HG02970 (cell line): ENCODE results near the gene FREY1.
A peak's percentile ranks its signal among the peaks of the same experiment; 100 is the strongest.

ENCODE experiments used
- ATAC-seq: cut with Tn5 transposase; IDR thresholded peaks from one replicate; pipeline ENCODE4 v1.9.1; 2021; ENCODE audit warnings: mild to moderate bottlenecking, moderate library complexity, moderate number of reproducible peaks; ENCODE audit not compliant: unreplicated experiment, low FRiP score

Gene FREY1, protein sequence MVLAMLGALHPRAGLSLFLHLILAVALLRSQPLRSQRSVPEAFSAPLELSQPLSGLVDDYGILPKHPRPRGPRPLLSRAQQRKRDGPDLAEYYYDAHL

DNA sequence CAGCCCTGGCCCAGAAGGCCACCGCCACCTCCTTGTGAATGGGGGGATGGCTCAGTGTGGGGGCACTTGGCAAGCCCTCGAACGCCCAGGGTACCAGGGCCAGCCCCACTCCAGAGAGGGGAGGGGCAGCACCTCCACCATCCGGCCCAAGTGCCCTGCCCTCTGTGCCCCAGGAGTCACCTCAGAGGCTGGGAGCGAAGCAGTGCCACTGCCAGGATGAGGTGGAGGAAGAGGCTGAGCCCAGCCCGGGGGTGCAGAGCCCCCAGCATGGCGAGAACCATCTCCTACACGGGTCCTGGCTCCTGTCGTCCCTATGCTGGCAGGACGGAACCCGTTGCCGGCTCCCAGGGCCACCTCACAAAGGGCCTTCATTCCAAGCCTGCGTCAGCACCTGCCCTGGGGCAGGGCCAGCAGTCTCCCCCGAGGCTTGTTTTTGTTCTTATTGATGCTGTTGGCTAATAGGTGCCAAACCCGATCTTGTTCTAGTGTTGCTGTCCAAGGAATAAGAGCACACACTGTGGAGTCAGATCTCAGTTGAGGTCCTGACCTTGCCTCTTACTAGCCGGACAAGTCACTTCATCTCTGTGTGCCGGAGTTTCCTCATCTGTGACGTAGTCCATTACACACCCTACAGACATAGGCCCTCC lies at the start of gene FREY1:
Gene FREY1, minus strand, starts transcription at position 307 of the 647 bp plus-strand sequence. Its CDS starts 26 bp downstream, at position 281.
- no peak for ATAC-seq

DNA sequence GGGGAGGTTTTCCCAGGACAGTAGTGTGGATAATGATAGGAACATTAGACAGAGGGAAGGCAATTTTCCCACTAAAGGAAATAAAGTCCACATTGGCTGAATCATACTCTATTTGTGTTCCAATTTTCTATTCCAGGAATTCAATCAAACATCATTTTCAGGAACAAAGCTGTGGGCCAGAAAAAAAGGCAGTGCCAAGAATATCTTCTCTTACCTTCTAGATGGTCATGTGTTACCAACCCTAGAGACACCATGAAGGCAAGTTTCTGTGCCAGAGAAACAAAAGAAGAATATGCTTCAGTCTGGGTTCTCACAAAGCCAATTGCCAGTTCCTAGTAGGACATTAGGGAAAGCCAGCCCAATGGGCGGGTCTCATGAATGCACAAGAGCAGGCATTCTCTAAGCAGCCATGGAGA lies 42.9 kb upstream of the FREY1 start:
- ATAC-seq = no peak

DNA sequence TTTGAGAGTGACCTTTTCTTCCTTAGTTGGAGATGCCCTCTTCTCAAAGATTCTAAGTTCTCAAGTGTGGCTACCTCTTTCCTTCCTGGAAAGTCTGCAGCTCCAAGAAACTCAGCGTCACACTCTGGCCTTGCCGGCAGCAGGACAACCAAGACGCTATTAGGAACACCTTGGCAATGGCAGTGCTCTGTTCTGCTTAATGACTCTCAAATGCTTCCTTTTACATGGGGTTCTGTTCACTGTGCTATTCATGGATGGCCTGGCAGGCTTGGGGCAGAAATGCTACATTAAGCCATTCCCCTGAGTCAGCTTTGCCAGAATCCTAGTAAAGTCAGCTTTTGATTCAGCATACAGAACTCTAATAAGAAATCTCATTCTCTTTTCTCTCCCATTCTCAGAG lies 41.3 kb upstream of the FREY1 start:
- ATAC-seq = no peak

DNA sequence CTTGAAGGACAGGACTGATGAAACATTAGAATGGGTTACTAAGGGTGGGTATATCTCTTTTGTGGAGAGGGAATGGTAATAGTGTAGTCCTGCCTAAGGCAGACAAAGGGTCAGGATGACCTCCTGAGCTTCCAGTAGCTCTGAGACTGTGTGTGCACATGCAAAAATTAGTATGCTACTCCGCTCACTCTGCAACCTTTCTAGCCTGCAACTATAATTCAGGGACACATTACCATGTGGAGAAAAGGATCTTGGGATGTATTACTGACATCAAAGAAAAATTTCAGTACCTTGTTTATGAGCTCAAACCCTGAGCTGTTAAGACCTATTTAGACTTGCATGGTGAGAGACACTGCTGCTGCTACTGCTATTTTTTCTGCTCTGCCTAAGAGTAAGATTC lies 40.8 kb upstream of the FREY1 start:
- no peak for ATAC-seq

DNA sequence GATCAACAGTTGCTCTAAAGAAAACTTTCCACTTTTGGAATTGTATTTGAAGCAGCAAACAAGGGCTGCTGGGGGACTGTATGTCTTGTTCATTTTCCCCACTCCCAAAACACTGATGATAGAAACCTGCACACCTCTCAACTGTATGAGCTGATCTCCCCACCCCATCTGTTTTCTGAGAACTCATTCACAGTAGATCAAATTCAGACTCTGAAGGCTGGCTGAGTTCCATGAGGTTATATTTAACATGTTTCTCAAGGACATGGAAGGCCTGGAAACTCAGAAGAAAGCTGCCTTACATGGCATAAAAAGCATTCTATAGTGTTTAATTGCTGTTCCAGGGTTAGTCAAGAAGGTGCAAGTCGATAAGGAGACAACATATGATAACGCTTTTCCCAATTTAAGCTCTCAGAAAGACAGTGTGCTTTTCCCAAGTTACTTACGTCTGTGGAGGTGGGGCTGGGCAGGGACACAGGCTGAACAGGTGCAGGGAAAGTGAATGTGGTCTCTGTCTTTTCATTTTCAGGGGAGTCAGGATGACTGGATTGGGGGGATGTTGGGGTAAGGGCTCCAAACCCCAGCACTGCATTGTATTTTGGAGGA lies 38.4 kb upstream of the FREY1 start:
- no peak for ATAC-seq

DNA sequence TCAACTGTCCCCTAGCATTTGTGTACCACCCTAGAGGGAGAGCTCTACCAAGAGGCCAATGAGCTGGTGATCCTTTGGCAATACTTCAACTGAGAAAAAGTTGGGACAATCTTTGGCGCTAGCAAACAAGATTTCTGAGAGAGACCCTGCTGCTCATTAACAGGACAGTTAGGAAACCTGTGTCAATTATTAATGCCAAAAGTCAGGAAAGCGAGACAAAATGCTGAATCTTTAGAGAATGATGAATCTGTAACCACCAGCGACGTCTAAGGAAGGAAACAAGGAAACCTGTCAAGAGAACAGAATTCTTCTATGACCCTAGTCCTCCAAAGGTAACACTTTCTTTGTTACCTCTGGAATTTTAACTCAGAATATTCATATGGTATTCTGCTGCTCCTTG lies 35.3 kb upstream of the FREY1 start:
- no peak for ATAC-seq

DNA sequence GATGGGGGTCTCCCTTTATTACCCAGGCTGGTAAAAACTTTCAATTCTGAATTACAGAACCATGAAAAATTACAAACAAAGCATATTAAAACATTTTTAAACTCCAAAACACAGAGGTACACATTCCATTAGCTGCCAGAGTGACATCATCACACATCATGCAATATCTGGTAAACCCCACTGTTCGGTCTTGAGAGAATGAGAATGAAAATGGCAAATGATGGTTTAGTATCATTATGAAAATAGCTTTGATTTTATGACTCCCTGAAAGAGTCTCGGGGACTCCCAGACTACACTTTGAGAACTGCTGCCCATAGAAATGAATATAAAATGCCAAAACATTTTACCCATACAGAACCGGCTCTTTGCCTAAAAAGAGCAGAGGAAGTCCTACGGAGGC lies 34.2 kb upstream of the FREY1 start:
- ATAC-seq = no peak

DNA sequence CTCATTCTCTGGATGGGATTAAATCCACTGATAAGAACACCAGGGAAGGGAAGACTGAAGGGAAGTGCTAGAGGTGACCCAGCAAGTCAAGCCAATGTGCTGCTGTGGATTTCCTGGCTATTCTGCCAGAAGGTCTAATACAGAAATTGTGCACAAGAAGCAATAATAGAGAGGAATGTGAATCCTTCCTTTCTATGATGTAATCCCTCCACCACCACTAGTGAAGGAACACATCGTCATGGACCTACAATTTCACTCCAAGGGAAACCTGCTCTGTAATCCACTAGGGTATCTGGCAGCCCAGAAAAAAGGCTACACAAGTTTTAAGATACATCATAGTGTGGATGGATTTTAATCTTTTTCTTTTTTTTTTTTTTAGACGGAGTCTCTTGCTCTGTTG lies 32.8 kb upstream of the FREY1 start:
- no peak for ATAC-seq

DNA sequence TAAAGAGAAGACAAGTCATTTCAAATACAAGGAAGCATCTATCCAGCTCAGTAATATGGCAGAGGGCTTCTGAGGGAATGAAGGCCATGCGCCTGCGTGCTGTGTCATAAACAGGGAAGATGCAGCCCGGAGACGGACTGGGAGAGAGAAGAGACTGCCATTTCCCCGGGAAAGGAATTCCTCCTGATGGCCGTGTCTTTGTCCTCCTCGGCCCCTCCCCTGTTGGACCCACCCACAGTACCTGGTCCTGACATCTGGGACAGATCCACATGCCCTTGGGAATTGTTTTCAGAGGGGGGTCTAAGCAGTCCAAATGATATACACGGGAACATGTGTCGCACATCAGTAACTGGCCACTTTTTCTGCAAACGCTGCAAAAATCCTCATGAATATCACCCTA lies 30.8 kb upstream of the FREY1 start:
- no peak for ATAC-seq

DNA sequence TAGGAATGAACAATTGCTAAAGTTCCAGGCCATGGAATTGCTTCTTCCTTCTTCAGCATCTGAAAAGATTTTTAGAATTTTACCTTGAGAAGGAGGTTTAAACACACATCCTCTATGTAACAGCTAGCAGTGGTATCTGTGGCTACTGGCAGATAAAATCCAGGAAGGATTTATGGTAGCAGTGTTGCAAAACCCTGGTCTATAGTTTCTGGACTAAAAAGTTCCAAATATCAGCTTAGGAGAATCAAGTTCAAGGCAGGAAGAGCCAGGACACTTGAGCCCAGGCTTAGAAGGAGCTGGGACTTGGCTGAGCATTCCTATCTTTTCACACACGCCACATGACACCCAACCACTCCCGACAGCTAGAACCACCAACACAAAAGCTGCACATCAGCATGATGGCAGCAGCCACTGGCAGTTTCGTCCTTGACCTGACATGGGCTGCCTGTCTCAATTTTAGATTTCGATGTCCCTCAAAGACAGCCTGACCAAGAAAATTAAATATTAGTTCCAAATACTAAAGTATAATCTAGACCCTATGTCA lies 29.5 kb upstream of the FREY1 start:
- ATAC-seq = no peak

DNA sequence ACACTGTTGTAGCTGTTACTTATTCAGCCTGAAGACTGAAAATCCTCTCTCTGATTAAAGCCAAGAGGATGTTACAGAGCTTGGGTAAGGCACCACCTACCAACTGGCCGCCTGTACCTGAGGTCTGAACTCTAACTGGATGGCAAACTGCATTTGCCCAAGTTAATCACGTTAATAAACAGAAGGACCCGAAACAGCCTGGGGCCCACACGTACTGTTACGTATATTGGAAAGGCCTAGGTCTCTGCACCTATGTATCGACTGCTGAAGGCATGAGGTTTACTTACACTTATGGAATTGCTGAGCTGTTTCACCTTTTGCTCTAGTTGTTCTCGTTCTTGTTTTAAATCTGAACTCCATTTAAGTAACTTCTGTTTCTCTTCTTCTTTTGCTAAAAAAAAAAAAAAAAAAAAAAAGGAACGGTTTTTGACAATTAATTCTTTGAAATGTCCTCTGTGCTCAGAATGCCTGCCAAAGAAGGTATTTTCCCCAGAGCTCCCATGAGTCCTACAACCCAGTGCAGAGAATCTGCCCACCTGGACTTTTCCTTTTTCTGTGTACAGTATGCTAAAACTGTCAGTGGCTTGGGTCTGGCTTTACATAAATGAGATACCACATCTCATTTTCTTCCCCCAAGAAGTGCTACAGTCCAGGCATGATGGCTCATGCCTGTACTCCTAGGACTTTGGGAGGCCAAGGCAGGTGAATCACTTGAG lies 28.4 kb upstream of the FREY1 start:
- no peak for ATAC-seq

DNA sequence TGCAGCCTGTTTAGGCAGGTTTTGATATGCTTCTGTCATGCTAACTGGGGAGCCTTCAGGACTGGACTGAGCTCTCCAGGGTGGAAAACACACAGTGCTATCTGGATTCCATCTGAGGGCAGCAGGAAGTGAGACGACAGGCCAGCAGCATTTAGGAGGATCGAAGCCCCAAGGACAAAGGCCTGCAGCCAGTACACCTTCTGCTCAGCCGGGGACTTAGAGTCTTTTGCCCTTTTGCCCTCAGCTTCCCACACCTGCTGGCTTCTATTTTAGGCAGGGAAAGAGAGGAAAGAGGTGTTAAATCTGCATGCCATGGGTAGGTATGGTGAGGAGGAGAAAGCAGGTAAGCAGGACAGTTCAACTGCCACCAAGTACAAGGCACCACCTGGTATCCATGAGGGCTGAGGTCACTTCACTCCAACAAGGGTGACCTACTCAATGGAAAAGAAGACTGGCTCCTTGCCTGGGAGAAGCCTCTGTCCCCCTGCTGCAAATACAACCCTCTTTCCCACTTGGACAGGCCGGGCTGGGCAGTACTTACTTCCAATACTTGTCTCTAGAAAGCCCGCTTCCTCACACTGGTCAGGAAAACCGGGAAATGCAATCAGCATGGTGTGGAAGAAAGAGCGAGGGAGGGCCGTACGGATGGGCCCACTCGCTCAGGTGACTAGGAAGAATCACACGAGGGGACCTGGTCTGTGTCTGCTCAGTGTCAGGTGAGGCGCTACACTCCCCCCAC lies 27.7 kb upstream of the FREY1 start:
- ATAC-seq = no peak

DNA sequence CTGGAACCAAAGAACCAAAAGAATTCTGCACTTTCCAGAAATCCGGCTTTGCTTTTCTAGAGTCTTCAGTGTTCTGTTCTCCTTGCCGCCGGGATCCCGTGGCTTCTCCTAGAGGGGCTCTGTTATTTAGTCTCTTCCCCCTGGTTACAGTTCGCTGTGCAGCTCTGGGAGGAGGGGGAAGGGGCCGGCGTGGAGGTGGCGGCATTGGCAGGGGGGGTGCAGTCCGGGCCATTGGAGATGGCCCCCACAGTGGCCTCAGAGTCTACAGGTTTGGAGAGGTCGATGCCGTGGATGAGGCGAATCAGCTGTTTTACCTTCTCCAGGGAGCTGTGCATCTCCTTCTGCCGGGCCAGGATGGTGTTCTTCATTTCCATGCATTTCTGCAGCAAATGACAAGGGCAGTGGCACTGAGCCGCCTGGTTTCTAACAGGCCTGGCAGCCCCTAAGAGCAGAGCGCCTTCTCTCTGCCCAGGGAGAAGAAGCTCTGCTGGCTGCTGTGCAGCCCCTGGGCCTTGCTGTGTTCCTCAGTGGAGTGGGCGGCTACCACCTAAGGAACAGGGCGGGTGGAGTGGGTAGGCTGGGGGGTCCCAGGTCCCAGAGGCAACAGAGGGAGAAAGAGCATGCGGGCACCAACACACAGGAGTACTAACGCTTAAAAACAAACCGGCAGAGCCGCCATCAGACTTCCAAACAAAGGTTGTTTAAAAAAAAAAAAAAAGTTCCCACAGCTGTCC lies 26.9 kb upstream of the FREY1 start:
- no peak for ATAC-seq

DNA sequence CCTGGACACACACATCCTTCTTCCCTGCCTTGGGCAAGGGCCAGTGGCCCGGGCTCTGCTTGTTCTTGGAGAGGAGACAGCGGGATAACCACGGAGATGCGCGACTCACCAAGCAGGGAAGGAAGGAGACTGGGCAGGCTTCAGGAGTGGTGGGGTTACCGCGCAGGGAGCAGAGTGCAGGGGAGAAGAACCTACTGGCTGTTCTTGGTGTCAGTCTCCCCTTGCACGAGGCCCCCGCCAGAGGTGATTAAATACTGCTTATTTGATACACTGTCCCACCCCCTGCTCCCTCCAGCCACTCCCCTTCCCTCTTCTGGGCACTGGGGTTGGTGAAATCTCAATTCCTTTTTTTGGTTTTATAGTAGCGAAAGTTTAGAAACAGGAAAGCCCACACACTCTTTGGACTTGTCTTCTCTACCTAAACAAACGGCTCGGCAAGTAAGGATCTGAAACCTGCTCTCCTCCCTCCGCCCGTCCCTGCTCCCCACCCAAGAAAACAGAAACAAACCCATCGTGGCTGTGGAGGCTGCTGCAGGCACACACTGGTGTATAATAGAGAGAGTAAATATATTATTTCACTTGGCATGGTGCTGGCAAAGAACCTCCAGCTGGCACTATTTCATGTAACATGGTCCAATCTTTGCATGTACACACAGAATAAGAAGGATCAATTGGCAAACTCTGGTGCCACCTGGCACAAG lies 26.2 kb upstream of the FREY1 start:
- no peak for ATAC-seq

DNA sequence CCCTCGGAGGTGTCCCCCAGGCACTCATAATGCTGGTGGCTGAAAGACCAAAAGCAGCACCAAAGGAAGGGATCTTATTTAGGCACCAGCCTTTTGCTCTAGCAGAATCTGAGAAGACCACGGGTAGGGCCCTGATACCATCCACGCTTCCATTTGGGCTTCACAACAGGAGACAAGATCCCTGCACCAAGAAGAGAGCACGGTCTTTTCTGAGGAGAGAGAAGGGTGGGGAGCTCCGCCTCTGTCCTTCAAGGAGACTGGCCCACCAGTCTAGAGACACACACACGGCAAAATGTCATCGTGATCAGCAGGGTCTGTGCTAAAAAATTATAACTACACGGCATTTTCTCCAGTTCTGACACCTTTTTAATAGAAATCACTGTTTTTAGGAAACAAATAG lies 25.1 kb upstream of the FREY1 start:
- ATAC-seq = no peak

DNA sequence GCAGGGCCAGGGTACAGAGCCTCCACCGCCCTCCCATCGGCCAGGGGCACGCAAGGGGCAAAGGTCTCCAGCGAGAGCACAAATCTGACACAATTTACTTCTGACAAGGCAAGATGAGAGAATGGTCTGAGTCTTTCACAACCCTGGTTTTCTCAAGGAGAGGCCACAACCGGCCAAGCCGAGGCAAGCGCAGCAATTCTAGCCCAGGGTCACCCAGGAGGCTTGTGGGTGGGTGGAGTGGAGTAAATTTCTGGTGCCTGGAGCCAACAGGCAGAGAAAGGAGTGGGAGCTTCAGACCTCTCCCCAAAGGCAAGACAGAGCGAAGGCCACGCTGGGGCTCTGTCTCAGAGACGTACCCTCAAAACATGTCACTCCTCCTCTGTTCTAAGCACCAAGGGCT lies 24.7 kb upstream of the FREY1 start:
- ATAC-seq = no peak

DNA sequence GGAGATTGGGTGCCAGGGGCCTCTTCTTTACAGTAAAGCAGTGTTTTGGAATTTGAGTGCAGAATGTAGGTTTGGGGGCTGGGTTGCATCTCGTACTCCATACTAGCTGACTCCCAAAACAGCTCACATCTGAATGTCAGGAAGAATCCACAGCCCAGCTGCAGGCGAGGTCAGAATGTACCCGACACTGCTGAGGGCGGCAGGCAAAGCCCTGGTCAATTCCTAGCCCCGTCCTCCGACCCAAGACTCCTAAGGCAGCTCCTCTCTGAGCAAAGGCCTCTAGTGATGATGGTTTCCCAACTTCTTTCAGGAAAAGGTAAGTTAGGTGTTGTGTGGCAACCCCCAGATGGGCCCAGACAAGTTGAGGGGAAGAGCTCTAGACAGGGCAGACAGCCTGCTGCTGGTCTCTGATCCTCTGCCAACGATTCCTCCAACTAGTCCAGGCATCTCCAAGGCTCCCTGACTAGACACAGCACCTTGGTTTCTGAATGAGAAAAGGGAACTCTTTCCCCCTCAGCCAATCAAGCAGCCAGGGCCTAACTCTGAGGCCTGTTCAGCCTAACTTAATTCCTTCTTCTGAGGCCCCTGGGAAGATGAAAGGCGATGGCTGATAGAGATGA lies 24.0 kb upstream of the FREY1 start:
- ATAC-seq = no peak

DNA sequence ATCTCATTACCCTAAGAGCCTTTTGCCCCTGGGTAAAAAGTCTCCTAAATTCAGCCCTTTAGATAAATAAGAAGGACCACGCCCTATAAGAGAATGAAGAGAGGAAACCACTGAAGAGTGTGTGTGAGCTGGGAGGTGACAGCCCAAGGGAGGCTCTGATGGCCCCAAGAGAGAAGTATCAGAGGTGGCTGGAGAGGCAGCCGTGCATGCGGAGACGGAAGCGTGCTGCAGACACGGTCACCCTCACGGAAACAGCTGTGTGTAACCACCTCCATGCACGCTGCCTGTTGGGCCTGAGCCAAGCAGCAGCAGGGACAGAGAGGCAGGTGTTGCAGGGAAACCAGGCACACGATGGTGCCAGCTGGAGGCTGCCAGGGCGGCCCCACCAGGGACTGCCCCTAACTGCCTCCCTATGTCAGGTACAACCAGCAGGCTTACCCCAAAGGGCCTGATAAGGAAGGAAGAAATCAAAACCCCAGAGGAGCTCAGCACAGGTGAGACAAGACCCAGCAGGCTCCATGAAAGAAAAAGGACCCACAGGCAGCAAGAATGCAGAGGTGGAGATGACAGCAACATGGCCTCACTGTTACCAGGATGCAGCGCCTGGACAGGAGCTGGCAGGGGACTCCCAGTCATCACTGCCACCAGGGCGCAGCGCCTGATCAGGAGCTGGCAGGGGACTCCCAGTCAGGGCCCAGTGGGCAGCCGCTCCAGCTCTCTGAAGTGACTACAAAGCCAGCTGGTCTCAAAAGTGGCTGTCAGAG lies 23.1 kb upstream of the FREY1 start:
- peak; percentile 68 for ATAC-seq
